GM23338 (cell line): Measurements from ENCODE around the gene SYT12. TPM values are rescaled to one million over a fixed set of nuclear protein-coding genes. Genes with fewer than 3 reads are reported as not detected.

Experiments used
- ATAC-seq: fragments of 200-7000 bp; cut with Tn5 transposase; 3 replicates; pipeline ENCODE4 v1.9.1; 2020
- DNase-seq: peaks from one replicate; pipeline ENCODE4 v3.0.0-alpha.2; 2015; ENCODE audit warnings: low spot score
- H2AFZ ChIP-seq: fragments of 200-600 bp; sonication (generic); 2 replicates; pipeline ENCODE4 v1.8.0; 2016; ENCODE audit warnings: antibody characterized with exemption, mild to moderate bottlenecking, moderate library complexity
- H3F3A ChIP-seq: fragments of 200-600 bp; sonication (generic); replicated peaks from 2 replicates; pipeline ENCODE4 v1.8.0; 2017; ENCODE audit warnings: antibody characterized with exemption, mixed run types, low read depth
- H3K27ac ChIP-seq: fragments of 200-600 bp; sonication (generic); 2 replicates; pipeline ENCODE4 v1.6.1; 2016; ENCODE audit warnings: low read depth
- H3K27me3 ChIP-seq: fragments of 200-600 bp; sonication (generic); 2 replicates; pipeline ENCODE4 v1.8.0; 2016; ENCODE audit warnings: mild to moderate bottlenecking, mixed run types, moderate library complexity; ENCODE audit not compliant: insufficient read depth
- H3K36me3 ChIP-seq: fragments of 200-600 bp; sonication (generic); 2 replicates; pipeline ENCODE4 v1.8.0; 2016; ENCODE audit warnings: mild to moderate bottlenecking; ENCODE audit not compliant: insufficient read depth
- H3K4me1 ChIP-seq: fragments of 200-600 bp; sonication (generic); 2 replicates; pipeline ENCODE4 v1.8.0; 2016; ENCODE audit warnings: mild to moderate bottlenecking, moderate library complexity; ENCODE audit not compliant: insufficient read depth
- H3K4me2 ChIP-seq: fragments of 200-600 bp; sonication (generic); 2 replicates; pipeline ENCODE4 v1.7.1; 2017; ENCODE audit warnings: mixed run types
- H3K4me3 ChIP-seq: fragments of 200-600 bp; sonication (generic); 2 replicates; pipeline ENCODE4 v1.6.1; 2016; ENCODE audit warnings: mixed run types
- H3K79me2 ChIP-seq: fragments of 200-600 bp; sonication (generic); replicated peaks from 2 replicates; pipeline ENCODE4 v1.8.0; 2017; ENCODE audit warnings: mild to moderate bottlenecking; ENCODE audit not compliant: insufficient read depth
- H3K9me2 ChIP-seq: fragments of 200-600 bp; sonication (generic); 2 replicates; pipeline ENCODE4 v1.8.0; 2017; ENCODE audit not compliant: insufficient read depth
- H4K20me1 ChIP-seq: fragments of 200-600 bp; sonication (generic); replicated peaks from 2 replicates; pipeline ENCODE4 v1.8.0; 2017; ENCODE audit warnings: mild to moderate bottlenecking; ENCODE audit not compliant: insufficient read depth
- H3K27ac Mint-ChIP-seq: 2 replicates; pipeline ENCODE4 v1.8.0; 2020; ENCODE audit warnings: inconsistent platforms, mild to moderate bottlenecking, moderate library complexity, mixed read lengths
- H3K27me3 Mint-ChIP-seq: 3 replicates; pipeline ENCODE4 v1.8.0; 2022; ENCODE audit warnings: low read depth, mild to moderate bottlenecking, moderate library complexity, mixed read lengths, inconsistent platforms; ENCODE audit not compliant: insufficient read depth, poor library complexity
- H3K36me3 Mint-ChIP-seq: 3 replicates; pipeline ENCODE4 v1.8.0; 2021; ENCODE audit warnings: low read depth, mild to moderate bottlenecking, inconsistent platforms, moderate library complexity, mixed read lengths
- H3K4me1 Mint-ChIP-seq: 3 replicates; pipeline ENCODE4 v1.8.0; 2020; ENCODE audit warnings: mild to moderate bottlenecking, inconsistent platforms, mixed read lengths
- H3K4me3 Mint-ChIP-seq: 3 replicates; pipeline ENCODE4 v1.8.0; 2021; ENCODE audit warnings: moderate library complexity, mild to moderate bottlenecking, inconsistent platforms, mixed read lengths
- H3K9me3 Mint-ChIP-seq: 3 replicates; pipeline ENCODE4 v1.8.0; 2020; ENCODE audit warnings: moderate library complexity, mild to moderate bottlenecking, inconsistent platforms, mixed read lengths
- EZH2phosphoT487 ChIP-seq: fragments of 200-600 bp; sonication (generic); IDR thresholded peaks from one replicate; pipeline ENCODE4 v1.8.1; 2018; ENCODE audit warnings: antibody characterized with exemption; ENCODE audit not compliant: unreplicated experiment
- JUNB ChIP-seq: IDR thresholded peaks from one replicate; pipeline ENCODE4 v1.6.1; 2016; ENCODE audit warnings: antibody characterized with exemption; ENCODE audit not compliant: unreplicated experiment
- NANOG ChIP-seq: IDR thresholded peaks from 2 replicates; pipeline ENCODE4 v1.6.1; 2016; ENCODE audit warnings: antibody characterized with exemption, borderline replicate concordance
- STAT1 ChIP-seq: IDR thresholded peaks from one replicate; pipeline ENCODE4 v1.6.1; 2016; ENCODE audit warnings: antibody characterized with exemption; ENCODE audit not compliant: unreplicated experiment
- ZNF114 ChIP-seq: fragments of 250-450 bp; sonication (Bioruptor Pico); IDR thresholded peaks from 2 replicates; pipeline ENCODE4 v1.5.0; 2020; ENCODE audit warnings: mild to moderate bottlenecking, moderate library complexity
- ZNF331 ChIP-seq: fragments of 250-450 bp; sonication (Bioruptor Pico); IDR thresholded peaks from 2 replicates; pipeline ENCODE4 v1.5.0; 2020; ENCODE audit warnings: low read depth, mild to moderate bottlenecking, moderate library complexity
- polyA plus RNA-seq: library from polyadenylated mRNA; unstranded; fragments of >200 nt; fragmentation: Nextera tagmentation; extraction: Ambion mirVana; gene quantifications from 2 replicates; pipeline ENCODE4 v1.2.1, GENCODE V29; 2016
- total RNA-seq: library from RNA; depleted of rRNA; stranded (reverse); fragments of >200 nt; shearing (Covaris generic); gene quantifications from 2 replicates; pipeline ENCODE4 v1.2.3, GENCODE V29; 2014
- TF ChIP-seq, protein P1 (sequence below): fragments of 250-450 bp; sonication (Bioruptor Pico); IDR thresholded peaks from 2 replicates; pipeline ENCODE4 v1.5.0; 2020; ENCODE audit warnings: mild to moderate bottlenecking, moderate library complexity
- TF ChIP-seq, protein P2 (sequence below): IDR thresholded peaks from 2 replicates; pipeline ENCODE4 v1.6.1; 2016; ENCODE audit warnings: antibody characterized with exemption

SYT12 gene
- total and polyA plus RNA-seq, 2 experiments from 2014 or later: 0.92 to 2.5 TPM

- TF ChIP-seq, protein P1, sequence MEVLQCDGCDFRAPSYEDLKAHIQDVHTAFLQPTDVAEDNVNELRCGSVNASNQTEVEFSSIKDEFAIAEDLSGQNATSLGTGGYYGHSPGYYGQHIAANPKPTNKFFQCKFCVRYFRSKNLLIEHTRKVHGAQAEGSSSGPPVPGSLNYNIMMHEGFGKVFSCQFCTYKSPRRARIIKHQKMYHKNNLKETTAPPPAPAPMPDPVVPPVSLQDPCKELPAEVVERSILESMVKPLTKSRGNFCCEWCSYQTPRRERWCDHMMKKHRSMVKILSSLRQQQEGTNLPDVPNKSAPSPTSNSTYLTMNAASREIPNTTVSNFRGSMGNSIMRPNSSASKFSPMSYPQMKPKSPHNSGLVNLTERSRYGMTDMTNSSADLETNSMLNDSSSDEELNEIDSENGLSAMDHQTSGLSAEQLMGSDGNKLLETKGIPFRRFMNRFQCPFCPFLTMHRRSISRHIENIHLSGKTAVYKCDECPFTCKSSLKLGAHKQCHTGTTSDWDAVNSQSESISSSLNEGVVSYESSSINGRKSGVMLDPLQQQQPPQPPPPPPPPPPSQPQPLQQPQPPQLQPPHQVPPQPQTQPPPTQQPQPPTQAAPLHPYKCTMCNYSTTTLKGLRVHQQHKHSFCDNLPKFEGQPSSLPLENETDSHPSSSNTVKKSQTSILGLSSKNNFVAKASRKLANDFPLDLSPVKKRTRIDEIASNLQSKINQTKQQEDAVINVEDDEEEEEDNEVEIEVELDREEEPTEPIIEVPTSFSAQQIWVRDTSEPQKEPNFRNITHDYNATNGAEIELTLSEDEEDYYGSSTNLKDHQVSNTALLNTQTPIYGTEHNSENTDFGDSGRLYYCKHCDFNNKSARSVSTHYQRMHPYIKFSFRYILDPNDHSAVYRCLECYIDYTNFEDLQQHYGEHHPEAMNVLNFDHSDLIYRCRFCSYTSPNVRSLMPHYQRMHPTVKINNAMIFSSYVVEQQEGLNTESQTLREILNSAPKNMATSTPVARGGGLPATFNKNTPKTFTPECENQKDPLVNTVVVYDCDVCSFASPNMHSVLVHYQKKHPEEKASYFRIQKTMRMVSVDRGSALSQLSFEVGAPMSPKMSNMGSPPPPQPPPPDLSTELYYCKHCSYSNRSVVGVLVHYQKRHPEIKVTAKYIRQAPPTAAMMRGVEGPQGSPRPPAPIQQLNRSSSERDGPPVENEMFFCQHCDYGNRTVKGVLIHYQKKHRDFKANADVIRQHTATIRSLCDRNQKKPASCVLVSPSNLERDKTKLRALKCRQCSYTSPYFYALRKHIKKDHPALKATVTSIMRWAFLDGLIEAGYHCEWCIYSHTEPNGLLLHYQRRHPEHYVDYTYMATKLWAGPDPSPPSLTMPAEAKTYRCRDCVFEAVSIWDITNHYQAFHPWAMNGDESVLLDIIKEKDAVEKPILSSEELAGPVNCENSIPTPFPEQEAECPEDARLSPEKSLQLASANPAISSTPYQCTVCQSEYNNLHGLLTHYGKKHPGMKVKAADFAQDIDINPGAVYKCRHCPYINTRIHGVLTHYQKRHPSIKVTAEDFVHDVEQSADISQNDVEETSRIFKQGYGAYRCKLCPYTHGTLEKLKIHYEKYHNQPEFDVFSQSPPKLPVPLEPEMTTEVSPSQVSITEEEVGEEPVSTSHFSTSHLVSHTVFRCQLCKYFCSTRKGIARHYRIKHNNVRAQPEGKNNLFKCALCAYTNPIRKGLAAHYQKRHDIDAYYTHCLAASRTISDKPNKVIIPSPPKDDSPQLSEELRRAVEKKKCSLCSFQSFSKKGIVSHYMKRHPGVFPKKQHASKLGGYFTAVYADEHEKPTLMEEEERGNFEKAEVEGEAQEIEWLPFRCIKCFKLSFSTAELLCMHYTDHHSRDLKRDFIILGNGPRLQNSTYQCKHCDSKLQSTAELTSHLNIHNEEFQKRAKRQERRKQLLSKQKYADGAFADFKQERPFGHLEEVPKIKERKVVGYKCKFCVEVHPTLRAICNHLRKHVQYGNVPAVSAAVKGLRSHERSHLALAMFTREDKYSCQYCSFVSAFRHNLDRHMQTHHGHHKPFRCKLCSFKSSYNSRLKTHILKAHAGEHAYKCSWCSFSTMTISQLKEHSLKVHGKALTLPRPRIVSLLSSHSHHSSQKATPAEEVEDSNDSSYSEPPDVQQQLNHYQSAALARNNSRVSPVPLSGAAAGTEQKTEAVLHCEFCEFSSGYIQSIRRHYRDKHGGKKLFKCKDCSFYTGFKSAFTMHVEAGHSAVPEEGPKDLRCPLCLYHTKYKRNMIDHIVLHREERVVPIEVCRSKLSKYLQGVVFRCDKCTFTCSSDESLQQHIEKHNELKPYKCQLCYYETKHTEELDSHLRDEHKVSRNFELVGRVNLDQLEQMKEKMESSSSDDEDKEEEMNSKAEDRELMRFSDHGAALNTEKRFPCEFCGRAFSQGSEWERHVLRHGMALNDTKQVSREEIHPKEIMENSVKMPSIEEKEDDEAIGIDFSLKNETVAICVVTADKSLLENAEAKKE: no peak
- TF ChIP-seq, protein P2, sequence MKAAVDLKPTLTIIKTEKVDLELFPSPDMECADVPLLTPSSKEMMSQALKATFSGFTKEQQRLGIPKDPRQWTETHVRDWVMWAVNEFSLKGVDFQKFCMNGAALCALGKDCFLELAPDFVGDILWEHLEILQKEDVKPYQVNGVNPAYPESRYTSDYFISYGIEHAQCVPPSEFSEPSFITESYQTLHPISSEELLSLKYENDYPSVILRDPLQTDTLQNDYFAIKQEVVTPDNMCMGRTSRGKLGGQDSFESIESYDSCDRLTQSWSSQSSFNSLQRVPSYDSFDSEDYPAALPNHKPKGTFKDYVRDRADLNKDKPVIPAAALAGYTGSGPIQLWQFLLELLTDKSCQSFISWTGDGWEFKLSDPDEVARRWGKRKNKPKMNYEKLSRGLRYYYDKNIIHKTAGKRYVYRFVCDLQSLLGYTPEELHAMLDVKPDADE: no peak
These were observed 76.0 kb downstream of the SYT12 start (continued) for GRCh38 chr11:67098799-67099429.

DNA sequence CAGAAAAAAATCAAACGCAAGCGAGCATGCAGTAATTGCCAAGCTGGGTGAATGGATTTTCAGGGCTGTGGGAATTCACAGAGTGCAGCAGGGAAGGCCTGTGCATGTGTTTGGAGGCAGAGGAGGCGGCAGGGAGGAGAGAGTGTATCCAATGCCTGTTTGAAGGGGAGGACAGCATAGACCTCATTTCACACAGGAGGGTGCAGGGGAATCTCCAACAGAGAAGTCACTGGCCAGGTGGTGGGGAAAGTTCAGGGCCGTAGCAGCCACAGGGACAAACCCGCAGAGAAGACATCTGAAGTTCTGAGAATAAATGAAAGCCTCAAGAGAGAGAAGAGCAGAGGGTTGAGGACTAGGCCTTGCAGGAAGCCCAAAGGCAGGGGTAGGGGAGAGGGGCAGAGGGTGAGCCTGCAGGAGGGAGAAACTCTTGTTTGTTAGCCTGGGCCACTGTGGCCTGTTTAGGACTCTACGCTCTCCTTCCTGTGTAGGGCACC, 76.9 kb downstream of the SYT12 start:
- H3K9me2 ChIP-seq: no peaks in the 10 kb centered on the region
- Mint-ChIP-seq H3K27ac (no peak overlapping the region), H3K27me3 (peaks cover 8% of the 10 kb centered on the region), H3K4me1 (peaks cover 20% of the 10 kb centered on the region), H3K4me3 (no peak overlapping the region), H3K9me3 (no peaks in the 10 kb centered on the region; the same call in 2 of the 3 replicates), H3K36me3 (no peaks in the 10 kb centered on the region)
- no peaks in the 10 kb centered on the region for H3F3A ChIP-seq
- H3K27ac ChIP-seq: no peak overlapping the region
- H2AFZ ChIP-seq: no peak overlapping the region
- H3K4me3 ChIP-seq: no peak overlapping the region
- H4K20me1 ChIP-seq: no peaks in the 10 kb centered on the region
- no peak overlapping the region for H3K4me2 ChIP-seq
- ATAC-seq (no peak), DNase-seq (no peak)
- H3K4me1 ChIP-seq: no peaks in the 10 kb centered on the region
- H3K36me3 ChIP-seq: no peaks in the 10 kb centered on the region
- no peaks in the 10 kb centered on the region for H3K27me3 ChIP-seq
- no peaks in the 10 kb centered on the region for H3K79me2 ChIP-seq
- TF ChIP-seq ZNF331 (no peak), STAT1 (no peak), ZNF114 (CRISPR knock-in tag) (no peak), EZH2phosphoT487 (no peak), NANOG (no peak), JUNB (no peak)
- TF ChIP-seq, protein P1: no peak
